ENCODE results near the gene HLF. TPM values are rescaled to one million over a fixed set of nuclear protein-coding genes. Genes with fewer than 3 reads are reported as not detected.

The HLF gene
- total RNA-seq, 1 donor from 2014 or later, result 0.51 TPM

DNA sequence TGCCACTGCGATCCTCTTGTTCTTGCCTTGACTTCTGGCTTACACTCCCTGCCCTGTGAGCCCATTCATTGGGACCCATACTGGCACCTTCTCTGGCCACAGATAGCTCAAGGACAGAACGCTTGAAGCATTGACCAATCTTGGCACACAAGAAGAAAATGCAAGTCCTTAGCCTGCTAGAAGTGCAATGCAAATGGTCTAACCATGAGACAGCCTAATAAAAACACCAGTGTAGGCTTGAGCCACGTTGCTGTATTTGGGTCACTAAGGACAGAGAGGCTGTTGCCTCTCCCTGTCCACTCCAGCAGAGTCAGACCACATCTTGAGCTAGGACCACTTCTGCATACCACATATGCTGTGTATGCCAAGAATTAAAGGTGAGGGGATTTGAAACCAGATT lies 41.2 kb upstream of the HLF start:
- H3K4me3 Mint-ChIP-seq (ENCODE audit: unreplicated experiment), result no peak overlapping the region

DNA sequence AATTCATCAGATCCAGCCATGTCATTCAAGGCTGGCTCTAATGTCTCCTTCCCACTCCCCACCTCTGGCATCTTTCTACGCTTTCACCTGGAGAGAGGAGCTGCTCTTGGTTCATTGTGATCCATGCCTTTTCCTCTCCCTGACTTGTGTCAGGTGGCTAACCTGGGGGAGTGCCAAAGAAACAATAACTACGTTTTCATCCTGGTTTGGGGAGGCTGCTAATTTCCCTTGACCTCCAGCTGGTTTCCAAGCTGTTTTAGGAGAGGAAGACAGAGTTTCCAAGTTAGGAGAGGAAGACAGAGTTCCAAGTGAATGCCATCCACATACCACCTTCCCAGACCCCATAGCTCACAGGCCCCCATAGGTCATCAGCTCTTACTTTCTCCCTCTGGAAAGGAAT lies 40.0 kb upstream of the HLF start:
- Mint-ChIP-seq H3K27me3 (ENCODE audit: unreplicated experiment) (no peaks in the 10 kb centered on the region), H3K36me3 (ENCODE audit: unreplicated experiment) (no peaks in the 10 kb centered on the region), H3K9me3 (ENCODE audit: unreplicated experiment) (no peaks in the 10 kb centered on the region), H3K4me3 (ENCODE audit: unreplicated experiment) (no peak overlapping the region), H3K4me1 (ENCODE audit: unreplicated experiment) (no peaks in the 10 kb centered on the region), H3K27ac (ENCODE audit: unreplicated experiment) (no peak overlapping the region)
- no peak for DNase-seq (ENCODE audit: extremely low spot score, unreplicated experiment)
- TF ChIP-seq, protein P1, sequence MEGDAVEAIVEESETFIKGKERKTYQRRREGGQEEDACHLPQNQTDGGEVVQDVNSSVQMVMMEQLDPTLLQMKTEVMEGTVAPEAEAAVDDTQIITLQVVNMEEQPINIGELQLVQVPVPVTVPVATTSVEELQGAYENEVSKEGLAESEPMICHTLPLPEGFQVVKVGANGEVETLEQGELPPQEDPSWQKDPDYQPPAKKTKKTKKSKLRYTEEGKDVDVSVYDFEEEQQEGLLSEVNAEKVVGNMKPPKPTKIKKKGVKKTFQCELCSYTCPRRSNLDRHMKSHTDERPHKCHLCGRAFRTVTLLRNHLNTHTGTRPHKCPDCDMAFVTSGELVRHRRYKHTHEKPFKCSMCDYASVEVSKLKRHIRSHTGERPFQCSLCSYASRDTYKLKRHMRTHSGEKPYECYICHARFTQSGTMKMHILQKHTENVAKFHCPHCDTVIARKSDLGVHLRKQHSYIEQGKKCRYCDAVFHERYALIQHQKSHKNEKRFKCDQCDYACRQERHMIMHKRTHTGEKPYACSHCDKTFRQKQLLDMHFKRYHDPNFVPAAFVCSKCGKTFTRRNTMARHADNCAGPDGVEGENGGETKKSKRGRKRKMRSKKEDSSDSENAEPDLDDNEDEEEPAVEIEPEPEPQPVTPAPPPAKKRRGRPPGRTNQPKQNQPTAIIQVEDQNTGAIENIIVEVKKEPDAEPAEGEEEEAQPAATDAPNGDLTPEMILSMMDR (IDR thresholded peaks at IDR 0.05), result no peak

More for the DNA sequence above, 41.2 kb upstream of the HLF start:
- no peaks in the 10 kb centered on the region for H3K27me3 Mint-ChIP-seq (ENCODE audit: unreplicated experiment)
- no peak overlapping the region for H3K27ac Mint-ChIP-seq (ENCODE audit: unreplicated experiment)
- no peaks in the 10 kb centered on the region for H3K9me3 Mint-ChIP-seq (ENCODE audit: unreplicated experiment)
- no peaks in the 10 kb centered on the region for H3K36me3 Mint-ChIP-seq (ENCODE audit: unreplicated experiment)
- DNase-seq (ENCODE audit: extremely low spot score, unreplicated experiment), result no peak
- no peaks in the 10 kb centered on the region for H3K4me1 Mint-ChIP-seq (ENCODE audit: unreplicated experiment)
- TF ChIP-seq, protein P1 (IDR thresholded peaks at IDR 0.05), result no peak

DNA sequence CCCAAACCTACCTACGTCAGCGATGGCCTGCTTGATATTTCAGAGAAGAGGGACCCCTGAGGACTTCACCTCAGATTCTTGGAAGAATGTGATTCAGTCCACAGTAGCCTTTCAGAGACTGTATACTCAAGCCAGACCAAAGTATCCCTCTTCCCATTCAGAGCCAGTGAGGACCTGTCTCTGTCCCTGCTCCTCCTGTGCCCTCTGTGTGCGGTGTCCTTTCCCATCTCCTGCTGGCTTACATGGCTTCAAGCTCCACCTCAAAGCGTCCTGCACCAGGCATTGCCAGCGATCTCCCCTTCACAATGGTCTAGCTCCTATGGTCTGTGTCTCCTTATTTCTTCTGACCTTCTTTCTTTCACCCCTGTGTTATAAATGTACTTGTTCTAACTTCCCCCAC lies 39.5 kb upstream of the HLF start:
- Mint-ChIP-seq H3K27ac (ENCODE audit: unreplicated experiment) (no peak overlapping the region), H3K27me3 (ENCODE audit: unreplicated experiment) (no peaks in the 10 kb centered on the region), H3K36me3 (ENCODE audit: unreplicated experiment) (no peaks in the 10 kb centered on the region), H3K9me3 (ENCODE audit: unreplicated experiment) (no peaks in the 10 kb centered on the region), H3K4me3 (ENCODE audit: unreplicated experiment) (no peak overlapping the region), H3K4me1 (ENCODE audit: unreplicated experiment) (no peaks in the 10 kb centered on the region)
- TF ChIP-seq, protein P1 (IDR thresholded peaks at IDR 0.05), result no peak
- no peak for DNase-seq (ENCODE audit: extremely low spot score, unreplicated experiment)

DNA sequence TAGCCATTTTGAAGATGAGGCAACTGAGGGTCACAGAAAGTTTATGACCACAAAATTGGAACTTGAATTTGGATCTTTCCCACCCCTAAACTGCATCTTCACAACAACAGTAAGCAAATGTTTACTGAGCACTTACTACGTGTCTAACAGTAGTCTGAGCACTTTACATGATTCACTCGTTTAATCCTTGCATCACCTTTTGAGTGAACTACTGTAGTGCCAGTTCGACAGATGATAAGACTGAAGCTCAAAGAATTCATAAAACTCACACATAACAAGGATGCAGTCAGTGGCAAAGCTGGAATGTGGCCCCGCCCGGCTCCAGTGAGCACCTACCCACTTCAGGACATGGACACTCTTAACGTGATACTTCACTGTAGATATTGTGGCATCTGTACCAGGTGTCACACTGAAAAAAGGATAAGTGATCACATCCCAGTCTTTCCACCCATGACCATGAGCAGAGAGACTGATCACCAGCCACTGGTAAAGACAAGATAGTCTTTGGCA lies 36.0 kb upstream of the HLF start:
- Mint-ChIP-seq H3K4me3 (ENCODE audit: unreplicated experiment) (no peak overlapping the region), H3K27me3 (ENCODE audit: unreplicated experiment) (peaks cover 4% of the 10 kb centered on the region), H3K27ac (ENCODE audit: unreplicated experiment) (no peak overlapping the region), H3K9me3 (ENCODE audit: unreplicated experiment) (no peaks in the 10 kb centered on the region), H3K36me3 (ENCODE audit: unreplicated experiment) (no peaks in the 10 kb centered on the region), H3K4me1 (ENCODE audit: unreplicated experiment) (no peaks in the 10 kb centered on the region)
- no peak for DNase-seq (ENCODE audit: extremely low spot score, unreplicated experiment)
- TF ChIP-seq, protein P1 (IDR thresholded peaks at IDR 0.05), result no peak

DNA sequence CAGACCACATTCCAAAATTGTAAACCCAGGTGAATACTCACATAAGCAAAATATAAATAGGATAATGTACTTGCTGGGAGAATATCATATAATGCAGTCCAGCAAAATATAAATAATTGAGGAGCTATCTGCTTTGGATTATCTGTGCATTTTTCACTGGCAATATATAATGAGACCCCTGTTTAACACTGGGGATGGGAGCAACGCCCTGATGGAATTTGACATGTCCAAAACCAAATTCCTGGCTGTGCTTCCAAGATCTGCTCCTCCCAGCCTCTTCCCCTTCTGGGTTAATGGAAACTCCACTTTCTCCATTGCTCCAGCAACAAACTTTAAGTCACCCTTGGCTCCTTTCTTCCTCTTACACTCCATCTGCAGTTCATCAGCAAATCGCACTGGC lies 35.5 kb upstream of the HLF start:
- H3K9me3 Mint-ChIP-seq (ENCODE audit: unreplicated experiment), result no peaks in the 10 kb centered on the region
- DNase-seq (ENCODE audit: extremely low spot score, unreplicated experiment), result no peak
- H3K27ac Mint-ChIP-seq (ENCODE audit: unreplicated experiment), result no peak overlapping the region
- H3K4me3 Mint-ChIP-seq (ENCODE audit: unreplicated experiment), result no peak overlapping the region
- H3K27me3 Mint-ChIP-seq (ENCODE audit: unreplicated experiment), result peaks cover 4% of the 10 kb centered on the region
- no peaks in the 10 kb centered on the region for H3K36me3 Mint-ChIP-seq (ENCODE audit: unreplicated experiment)
- H3K4me1 Mint-ChIP-seq (ENCODE audit: unreplicated experiment), result no peaks in the 10 kb centered on the region
- TF ChIP-seq, protein P1 (IDR thresholded peaks at IDR 0.05), result no peak

Measured in osteocyte (in vitro differentiated cells).